ACC112 (cell line): ENCODE measurements around the gene VPS13A.
A peak's percentile ranks its signal among the peaks of the same experiment; 100 is the strongest.

Experiments
- H2AFZ ChIP-seq: fragments of 200-600 bp; sonication (generic); one replicate; pipeline ENCODE4 v1.6.0; 2017; ENCODE audit warnings: antibody characterized with exemption, low read length; ENCODE audit not compliant: unreplicated experiment
- H3K27ac ChIP-seq: fragments of 200-600 bp; sonication (generic); 2 replicates; pipeline ENCODE4 v1.5.1; 2014; ENCODE audit warnings: low read depth, mild to moderate bottlenecking, antibody characterized with exemption, low read length, moderate library complexity
- H3K27me3 ChIP-seq: fragments of 200-600 bp; sonication (generic); 2 replicates; pipeline ENCODE4 v1.6.1; 2014; ENCODE audit warnings: mild to moderate bottlenecking, antibody characterized with exemption, low read length, moderate library complexity, mixed read lengths; ENCODE audit not compliant: insufficient read depth
- H3K36me3 ChIP-seq: fragments of 200-600 bp; sonication (generic); 2 replicates; pipeline ENCODE4 v1.6.1; 2016; ENCODE audit warnings: mild to moderate bottlenecking, antibody characterized with exemption, low read length, moderate library complexity, mixed read lengths; ENCODE audit not compliant: insufficient read depth
- H3K4me1 ChIP-seq: fragments of 200-600 bp; sonication (generic); one replicate; pipeline ENCODE4 v1.6.1; 2016; ENCODE audit warnings: low read length, mixed read lengths; ENCODE audit not compliant: insufficient read depth, unreplicated experiment, control insufficient read depth
- H3K4me3 ChIP-seq: fragments of 200-600 bp; sonication (generic); 2 replicates; pipeline ENCODE4 v1.5.1; 2014; ENCODE audit warnings: mild to moderate bottlenecking, low read depth, low read length
- H3K79me2 ChIP-seq: fragments of 200-600 bp; sonication (generic); one replicate; pipeline ENCODE4 v1.6.0; 2016; ENCODE audit warnings: low read length; ENCODE audit not compliant: control insufficient read depth, unreplicated experiment, insufficient read depth

VPS13A gene

GRCh38 chr9:77177143-77177893 is at the start of gene VPS13A:
TSS of gene VPS13A (plus strand) at chr9:77177534. CDS start at chr9:77177705, 171 bp downstream.
- Histone ChIP-seq H3K36me3 (no peaks in the 10 kb centered on the region), H3K4me3 (peak within 1 kb of the TSS; percentile 98), H3K27ac (peak within 1 kb of the TSS; percentile 37), H2AFZ (peak within 1 kb of the TSS; percentile 97), H3K4me1 (peaks cover 21% of the 10 kb centered on the region), H3K79me2 (peaks cover 40% of the 10 kb centered on the region), H3K27me3 (no peaks in the 10 kb centered on the region)

DNA sequence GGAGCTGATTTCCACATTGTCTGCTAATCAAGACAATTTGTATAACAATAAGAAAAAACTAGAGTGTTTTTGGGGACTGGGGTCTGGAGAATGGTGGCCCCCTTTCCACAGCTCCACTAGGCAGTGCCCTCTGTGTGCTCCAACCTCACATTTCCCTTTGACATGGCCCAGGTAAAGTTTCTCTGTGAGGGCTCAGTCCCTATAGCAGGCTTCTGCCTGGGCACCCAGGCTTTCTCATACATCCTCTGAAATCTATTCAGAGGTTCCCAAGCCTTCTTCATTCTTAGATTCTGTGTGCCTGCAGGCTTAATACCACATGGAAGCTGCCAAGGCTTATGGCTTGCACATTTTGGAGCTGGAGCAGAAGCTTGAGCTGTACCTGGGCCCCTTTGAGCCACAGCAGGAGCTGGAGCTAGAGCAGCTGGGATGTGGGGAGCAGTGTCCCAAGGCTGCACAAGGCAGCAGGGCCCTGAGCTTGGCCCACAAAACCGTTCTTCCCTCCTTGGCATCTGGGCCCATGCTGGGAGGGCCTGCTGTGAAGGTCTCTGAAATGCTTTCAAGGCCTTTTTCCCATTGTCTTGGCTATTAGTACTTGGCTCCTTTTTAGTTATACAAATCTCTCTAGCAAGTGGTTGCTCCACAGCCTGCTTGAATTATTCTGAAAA is 49.1 kb upstream of the VPS13A start:
- H3K27ac ChIP-seq: no peak overlapping the region
- H2AFZ ChIP-seq: no peak overlapping the region
- no peaks in the 10 kb centered on the region for H3K79me2 ChIP-seq
- no peak overlapping the region for H3K4me3 ChIP-seq
- peaks cover 42% of the 10 kb centered on the region for H3K27me3 ChIP-seq
- H3K36me3 ChIP-seq: no peaks in the 10 kb centered on the region
- no peaks in the 10 kb centered on the region for H3K4me1 ChIP-seq

DNA sequence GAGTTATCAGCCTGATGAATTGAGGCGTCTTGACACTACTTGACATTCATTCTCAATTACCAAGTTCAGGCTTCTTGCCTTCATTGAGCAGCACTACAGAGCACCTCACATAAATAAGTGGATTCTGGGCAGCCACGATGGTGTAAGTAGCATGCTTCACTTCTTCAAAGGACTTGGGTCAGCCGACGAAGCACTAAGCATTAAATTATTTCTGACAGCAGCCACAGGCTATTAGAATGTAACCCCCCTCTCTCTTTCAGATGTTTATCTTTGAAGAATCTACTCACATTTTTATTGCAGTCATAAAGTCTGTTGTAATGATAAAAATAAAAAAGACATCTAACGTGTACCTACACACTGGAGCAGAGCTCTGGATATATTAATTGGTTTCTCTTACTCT is 45.9 kb upstream of the VPS13A start:
- Histone ChIP-seq H3K79me2 (no peaks in the 10 kb centered on the region), H2AFZ (no peak overlapping the region), H3K4me1 (no peaks in the 10 kb centered on the region), H3K4me3 (no peak overlapping the region), H3K27me3 (peaks cover 47% of the 10 kb centered on the region), H3K36me3 (no peaks in the 10 kb centered on the region), H3K27ac (no peak overlapping the region)

GRCh38 chr9:77133011-77133410 is 44.3 kb upstream of the VPS13A start:
- Histone ChIP-seq H3K79me2 (no peaks in the 10 kb centered on the region), H3K4me1 (no peaks in the 10 kb centered on the region), H3K27me3 (peaks cover 43% of the 10 kb centered on the region), H3K4me3 (no peak overlapping the region), H2AFZ (no peak overlapping the region), H3K36me3 (no peaks in the 10 kb centered on the region), H3K27ac (no peak overlapping the region)

DNA sequence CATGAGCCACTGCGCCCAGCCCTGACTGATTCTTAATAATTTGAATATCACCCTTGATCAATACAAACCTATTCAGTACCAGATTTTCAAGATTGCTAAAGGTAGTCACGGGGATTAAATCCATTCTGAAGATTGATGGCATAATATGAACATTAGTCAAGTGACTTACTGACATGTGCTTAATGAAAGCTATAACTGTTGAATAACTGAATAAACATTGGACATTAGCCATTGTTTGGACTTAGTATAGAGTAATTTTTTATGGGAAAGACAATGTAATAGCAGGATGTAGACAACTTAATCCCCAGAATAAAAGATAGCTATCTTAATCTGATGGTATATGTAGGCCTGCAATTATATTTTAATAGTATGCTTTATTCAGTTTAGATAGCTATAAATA is 35.0 kb upstream of the VPS13A start:
- no peak overlapping the region for H2AFZ ChIP-seq
- no peaks in the 10 kb centered on the region for H3K4me1 ChIP-seq
- H3K36me3 ChIP-seq: no peaks in the 10 kb centered on the region
- H3K27me3 ChIP-seq: peaks cover 15% of the 10 kb centered on the region
- no peak overlapping the region for H3K4me3 ChIP-seq
- H3K79me2 ChIP-seq: no peaks in the 10 kb centered on the region
- H3K27ac ChIP-seq: no peak overlapping the region

- H3K27ac ChIP-seq: no peak overlapping the region
Measured at GRCh38 chr9:77149879-77150278, 27.5 kb upstream of the VPS13A start.

GRCh38 chr9:77152289-77152688 is 25.0 kb upstream of the VPS13A start:
- Histone ChIP-seq H3K4me1 (no peaks in the 10 kb centered on the region), H3K27me3 (peaks cover 26% of the 10 kb centered on the region), H3K27ac (no peak overlapping the region), H3K36me3 (no peaks in the 10 kb centered on the region), H3K79me2 (no peaks in the 10 kb centered on the region), H2AFZ (no peak overlapping the region), H3K4me3 (no peak overlapping the region)

More at GRCh38 chr9:77149879-77150278, 27.5 kb upstream of the VPS13A start:
- Histone ChIP-seq H3K4me1 (no peaks in the 10 kb centered on the region), H3K36me3 (no peaks in the 10 kb centered on the region), H2AFZ (no peak overlapping the region), H3K4me3 (no peak overlapping the region), H3K27me3 (peaks cover 35% of the 10 kb centered on the region), H3K79me2 (no peaks in the 10 kb centered on the region)

- H3K79me2 ChIP-seq: no peaks in the 10 kb centered on the region
- H3K4me3 ChIP-seq: no peak overlapping the region
- H3K4me1 ChIP-seq: peaks cover 13% of the 10 kb centered on the region
- no peak overlapping the region for H2AFZ ChIP-seq
- no peak overlapping the region for H3K27ac ChIP-seq
- no peaks in the 10 kb centered on the region for H3K27me3 ChIP-seq
- no peaks in the 10 kb centered on the region for H3K36me3 ChIP-seq
Measured at GRCh38 chr9:77156646-77157371, 20.5 kb upstream of the VPS13A start.

- Histone ChIP-seq H3K4me1 (peaks cover 17% of the 10 kb centered on the region), H3K4me3 (peak overlapping the region; percentile 48; the same call in 1 of the 2 replicates), H3K79me2 (no peaks in the 10 kb centered on the region), H2AFZ (no peak overlapping the region), H3K36me3 (no peaks in the 10 kb centered on the region), H3K27me3 (no peaks in the 10 kb centered on the region), H3K27ac (peak overlapping the region; percentile 57)
Measured at GRCh38 chr9:77158772-77159513, 18.4 kb upstream of the VPS13A start.

DNA sequence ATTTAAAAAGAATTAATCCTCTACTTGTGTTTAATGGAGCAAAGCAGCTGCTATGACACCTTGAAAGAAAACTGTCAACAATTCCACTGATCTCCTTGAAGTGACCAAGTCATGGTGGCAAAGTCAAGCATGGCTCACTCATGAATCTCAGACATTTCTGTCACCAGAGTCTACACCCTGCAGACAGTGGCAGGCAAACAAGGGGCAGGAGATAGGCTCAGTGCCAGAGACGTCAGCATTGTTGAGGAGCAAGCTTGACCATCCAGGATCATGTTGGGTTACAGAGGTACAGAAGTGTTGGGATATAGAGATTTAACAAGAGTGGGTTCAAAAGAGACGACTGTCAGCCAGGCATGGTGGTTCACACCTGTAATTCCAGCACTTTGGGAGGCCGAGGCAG is 16.1 kb upstream of the VPS13A start:
- peaks cover 20% of the 10 kb centered on the region for H3K4me1 ChIP-seq
- H3K27ac ChIP-seq: no peak overlapping the region
- no peaks in the 10 kb centered on the region for H3K27me3 ChIP-seq
- no peak overlapping the region for H2AFZ ChIP-seq
- H3K79me2 ChIP-seq: no peaks in the 10 kb centered on the region
- H3K36me3 ChIP-seq: no peaks in the 10 kb centered on the region
- H3K4me3 ChIP-seq: no peak overlapping the region
